NCI-H2171 treated with DMSO at 0.1 percent for 48 hours (cell line): ENCODE results near the gene MOSPD3.
A peak's percentile ranks its signal among the peaks of the same experiment; 100 is the strongest.

Experiments
- DNase-seq: peaks from one replicate; lab custom pipeline; 2025; lab: John Stamatoyannopoulos, UW

The MOSPD3 gene

DNA sequence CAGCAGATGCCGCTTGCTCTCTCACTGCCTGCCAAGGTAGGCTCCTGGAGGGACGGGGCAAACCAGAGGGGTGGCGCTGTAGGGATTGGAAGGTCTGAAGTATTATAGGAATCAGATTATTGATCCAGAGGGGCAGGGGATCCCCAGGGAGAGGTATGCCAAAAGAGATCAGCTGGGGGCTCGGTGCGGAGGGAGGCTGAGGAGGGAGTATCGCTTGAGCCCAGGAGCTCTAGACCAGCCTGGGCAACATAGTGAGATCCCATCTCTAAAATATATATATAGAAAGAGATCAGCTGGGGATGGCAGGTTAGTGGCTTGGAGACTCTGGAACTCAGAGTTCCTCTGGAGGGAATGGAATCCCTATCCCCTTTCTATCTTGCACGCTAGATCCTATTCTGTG is 17.2 kb upstream of the MOSPD3 start:
- DNase-seq = no peak

- no peak for DNase-seq
Observed at GRCh38 chr7:100598425-100598824, 13.9 kb upstream of the MOSPD3 start.

GRCh38 chr7:100599911-100600729 is 12.2 kb upstream of the MOSPD3 start:
- DNase-seq = no peak

- DNase-seq = no peak
Observed at GRCh38 chr7:100600730-100601038, 11.7 kb upstream of the MOSPD3 start.

DNA sequence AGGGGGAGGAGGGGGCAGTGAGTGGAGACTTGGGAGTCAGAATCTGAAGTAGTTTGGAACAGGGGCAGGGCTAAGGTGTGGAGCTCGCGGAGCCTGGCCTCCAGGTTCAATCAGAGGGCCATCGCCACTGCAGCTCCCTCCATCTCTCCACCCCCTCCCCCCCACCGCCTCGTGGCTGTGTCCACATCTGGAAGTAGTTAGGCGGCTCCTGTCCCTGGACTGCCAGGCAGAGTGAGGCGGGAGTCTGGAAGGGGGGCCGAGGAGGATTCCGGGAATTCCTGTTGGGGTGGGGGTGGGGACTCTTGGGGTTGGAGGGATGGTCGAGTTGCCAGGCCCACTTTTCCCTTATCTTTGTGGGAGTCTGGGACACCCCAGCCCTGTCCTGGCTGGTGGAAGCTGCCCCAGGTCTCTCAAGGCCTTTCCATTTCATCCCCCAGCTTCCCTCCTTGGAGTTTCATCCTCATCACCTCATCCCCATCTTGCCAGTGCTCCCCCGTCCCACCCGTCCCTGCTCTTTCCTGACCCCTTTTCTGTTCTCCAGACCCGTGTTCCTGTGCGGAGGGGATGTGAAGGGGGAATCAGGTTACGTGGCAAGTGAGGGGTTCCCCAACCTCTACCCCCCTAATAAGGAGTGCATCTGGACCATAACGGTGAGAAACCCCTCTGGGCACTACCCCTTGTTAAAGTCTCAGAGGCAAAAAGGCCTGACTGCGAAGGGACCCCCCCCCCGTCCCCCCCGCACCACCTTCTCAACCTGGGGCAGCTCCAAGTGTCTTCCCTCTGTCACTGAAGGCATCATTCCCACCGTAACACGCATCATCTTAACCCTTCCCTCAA is 9.2 kb upstream of the MOSPD3 start:
- no peak for DNase-seq

- no peak for DNase-seq
Observed at GRCh38 chr7:100603726-100604027, 8.7 kb upstream of the MOSPD3 start.

GRCh38 chr7:100604028-100604975 is 8.0 kb upstream of the MOSPD3 start:
- peak; percentile 54 for DNase-seq

GRCh38 chr7:100604976-100605911 is 7.1 kb upstream of the MOSPD3 start:
- no peak for DNase-seq

DNA sequence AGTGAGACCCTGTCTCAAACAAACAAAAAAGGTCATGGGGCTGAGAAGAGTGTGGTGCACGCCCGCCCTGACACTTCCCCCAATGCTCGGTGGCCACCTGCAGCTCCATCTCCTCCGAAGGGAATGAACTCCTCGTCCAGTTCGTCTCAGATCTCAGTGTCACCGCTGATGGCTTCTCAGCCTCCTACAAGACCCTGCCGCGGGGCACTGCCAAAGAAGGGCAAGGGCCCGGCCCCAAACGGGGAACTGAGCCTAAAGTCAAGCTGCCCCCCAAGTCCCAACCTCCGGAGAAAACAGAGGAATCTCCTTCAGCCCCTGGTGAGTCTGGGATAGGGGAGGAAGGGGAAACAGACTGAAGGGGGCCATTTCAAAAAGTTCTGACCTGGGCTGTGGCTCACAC is 6.0 kb upstream of the MOSPD3 start:
- DNase-seq = no peak

- no peak for DNase-seq
Observed at GRCh38 chr7:100607111-100607510, 5.2 kb upstream of the MOSPD3 start.

- no peak for DNase-seq
Observed at GRCh38 chr7:100609958-100610357, 2.4 kb upstream of the MOSPD3 start.

DNA sequence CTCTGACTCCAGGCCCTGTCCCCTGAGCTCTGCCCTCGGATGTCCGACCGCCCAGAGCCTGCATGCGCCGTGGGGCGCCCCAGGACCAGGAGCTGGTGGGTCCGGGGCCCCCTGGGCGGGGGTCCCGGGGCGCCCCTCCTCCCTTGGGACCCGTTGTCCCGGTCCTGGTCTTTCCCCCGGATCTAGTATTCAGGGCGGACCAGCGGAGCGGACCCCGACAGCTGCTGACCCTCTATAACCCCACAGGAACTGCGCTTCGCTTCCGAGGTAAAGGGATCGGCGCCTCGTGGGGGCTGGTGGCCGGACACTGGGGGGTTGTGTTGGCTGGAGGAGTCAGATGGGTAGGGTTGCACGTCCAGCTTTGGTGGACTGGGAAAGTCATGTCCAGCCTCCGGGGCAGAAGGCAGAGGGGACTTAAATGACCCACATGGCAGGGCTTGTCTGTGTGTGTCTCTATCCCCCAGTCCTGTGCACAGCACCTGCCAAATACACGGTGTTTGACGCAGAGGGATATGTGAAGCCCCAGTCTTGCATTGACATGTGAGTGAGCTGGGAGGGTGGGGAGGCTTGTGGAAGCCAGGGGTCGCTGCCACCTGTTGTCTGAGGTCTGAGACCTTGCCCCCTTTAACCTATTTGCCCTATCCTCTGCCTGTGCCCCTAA is 520 bp downstream of the MOSPD3 start:
- DNase-seq = no peak

GRCh38 chr7:100613412-100614175 is 1.3 kb downstream of the MOSPD3 start:
- no peak for DNase-seq

- no peak for DNase-seq
Observed at GRCh38 chr7:100614308-100614861, 2.0 kb downstream of the MOSPD3 start.

DNA sequence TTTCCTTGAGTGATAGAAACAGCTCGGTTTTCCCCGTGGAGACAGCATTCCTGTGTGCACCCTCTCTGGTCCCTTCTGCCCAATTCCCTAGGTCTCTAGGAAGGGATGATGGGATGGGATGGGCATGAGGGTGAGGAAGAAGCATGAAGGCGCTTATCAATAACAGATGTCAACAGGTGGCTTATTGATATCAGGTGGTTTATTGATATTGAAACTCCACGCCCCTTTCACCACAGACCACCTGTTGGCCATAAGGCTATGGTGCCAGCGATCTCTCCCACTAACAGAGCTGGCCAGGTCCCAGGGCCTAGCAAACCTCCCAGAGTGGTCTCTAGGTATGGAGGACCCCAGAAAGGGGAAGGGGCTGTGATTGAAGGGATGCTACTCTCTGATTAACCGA is 7.9 kb downstream of the MOSPD3 start:
- no peak for DNase-seq

- no peak for DNase-seq
Observed at GRCh38 chr7:100620804-100621203, 8.5 kb downstream of the MOSPD3 start.

DNA sequence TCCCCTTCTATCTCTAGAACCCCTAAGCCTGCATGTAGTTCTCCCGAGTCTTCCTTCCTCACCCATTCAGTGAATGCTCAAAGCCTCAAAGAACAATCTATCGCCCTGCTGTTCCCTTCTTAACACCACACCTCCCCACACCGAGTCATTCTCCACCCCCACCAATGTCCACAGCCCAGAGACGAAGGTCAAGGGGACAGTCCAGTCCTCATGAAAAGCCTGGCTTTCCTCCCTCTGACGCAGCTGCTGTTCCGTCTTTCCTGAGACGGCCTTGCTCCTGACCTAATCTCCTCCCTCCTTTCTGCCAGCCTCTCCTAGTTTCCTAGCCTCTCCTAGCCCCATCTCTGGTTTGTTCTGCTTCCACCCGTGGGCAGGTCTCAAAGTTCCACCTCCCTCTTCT is 9.2 kb downstream of the MOSPD3 start:
- no peak for DNase-seq

GRCh38 chr7:100623951-100624824 is 11.8 kb downstream of the MOSPD3 start:
- no peak for DNase-seq

- no peak for DNase-seq
Observed at GRCh38 chr7:100626055-100626454, 13.7 kb downstream of the MOSPD3 start.
